ENCODE data around the gene SULF2. TPM values are rescaled to one million over a fixed set of nuclear protein-coding genes. Genes with fewer than 3 reads are reported as not detected.

Gene SULF2
- total RNA-seq, 1 experiment from 2014 or later = 13.0 TPM

- TF ChIP-seq ZBTB33 (IDR thresholded peaks at IDR 0.05; ENCODE audit: extremely low read depth, insufficient replicate concordance, low read length) (no peak), YY1 (IDR thresholded peaks at IDR 0.05; ENCODE audit: extremely low read depth, insufficient replicate concordance, low read depth, low read length) (no peak), SIN3A (IDR thresholded peaks at IDR 0.05; ENCODE audit: low read depth) (no peak), RAD21 (IDR thresholded peaks at IDR 0.05; ENCODE audit: low read depth) (no peak)
Measured at GRCh38 chr20:47719211-47719610, 66.1 kb downstream of the SULF2 start (continued).

DNA sequence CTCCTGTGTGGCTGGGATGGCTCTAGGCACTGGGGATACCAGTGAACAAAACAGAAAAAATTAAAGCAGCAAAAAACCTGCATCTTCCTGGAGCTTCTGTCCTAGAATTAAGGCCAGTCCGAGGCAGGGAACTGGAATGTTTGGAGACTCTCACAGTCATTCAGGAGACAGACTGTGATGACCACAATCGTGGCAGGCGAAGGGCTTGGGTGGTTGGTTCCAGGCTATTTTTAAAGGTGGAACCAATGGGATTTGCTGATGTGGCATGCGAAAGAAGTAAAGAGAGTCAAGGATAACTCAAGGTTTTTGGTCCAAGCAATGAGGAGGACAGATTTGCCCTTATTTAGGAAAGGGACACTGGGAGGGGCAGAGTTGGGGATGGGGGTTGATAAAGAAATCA is 66.9 kb downstream of the SULF2 start:
- Histone ChIP-seq H3K79me2 (ENCODE audit: insufficient read depth, low read length) (no peaks in the 10 kb centered on the region), H3K9me2 (ENCODE audit: insufficient read depth) (no peaks in the 10 kb centered on the region), H3K27me3 (ENCODE audit: insufficient read depth, low read length) (no peaks in the 10 kb centered on the region), H3K9ac (ENCODE audit: low read length) (no peak overlapping the region), H3K9me3 (ENCODE audit: control insufficient read depth in 1 of 2, insufficient read depth in 1 of 2, low read depth in 1 of 2, low read length in 2 of 2) (no peaks in the 10 kb centered on the region), H2AFZ (ENCODE audit: low read depth, low read length, poor library complexity, severe bottlenecking) (no peak overlapping the region), H3K4me3 (replicated peaks in 1 of 2; ENCODE audit: low read depth in 1 of 2, low read length in 2 of 2) (no peak overlapping the region), H3K4me1 (ENCODE audit: control insufficient read depth in 1 of 2, insufficient read depth in 2 of 2, low read length in 2 of 2) (no peaks in the 10 kb centered on the region), H3K36me3 (ENCODE audit: control insufficient read depth in 1 of 2, insufficient read depth in 2 of 2, low read length in 2 of 2) (no peaks in the 10 kb centered on the region), H3K4me2 (ENCODE audit: low read length) (no peak overlapping the region), H3K27ac (ENCODE audit: low read depth, low read length) (no peak overlapping the region), H4K20me1 (ENCODE audit: insufficient read depth) (no peaks in the 10 kb centered on the region)
- intact Hi-C loops (cut with micrococcal nuclease) = no loop called here
- no peak for ATAC-seq
- no peak for TF ChIP-seq YY1 (IDR thresholded peaks at IDR 0.05; ENCODE audit: extremely low read depth, insufficient replicate concordance, low read depth, low read length)
- TF ChIP-seq ATF3 (IDR thresholded peaks at IDR 0.05) = no peak
- TF ChIP-seq SRF (IDR thresholded peaks at IDR 0.05; ENCODE audit: low read depth) = no peak
- no peak for TF ChIP-seq TCF7L2 (IDR thresholded peaks at IDR 0.05; ENCODE audit: borderline replicate concordance, extremely low read depth, insufficient read depth, insufficient read length)
- no peak for TF ChIP-seq ZFX (IDR thresholded peaks at IDR 0.05)
- no peak for DNase-seq (ENCODE audit: low read depth, low spot score)
- ChIA-PET CTCF (interaction anchor here (1.5 kb wide), 1 partner anchor 9 kb away, joined by 4 read pairs; no protein-coding TSS in a partner anchor), POLR2A (no interaction called here), RAD21 (ENCODE audit: low non-redundant PET in 1 of 2, low total read pairs in 2 of 2, uncharacterized antibody in 2 of 2, unreplicated experiment in 2 of 2) (no interaction called here)
- no TSS peak for BruUV-seq (replicated peaks)
